Choroid plexus epithelial cell (primary cell): ENCODE measurements around the gene CLEC18A.

Experiments
- DNase-seq: peaks from one replicate; pipeline ENCODE4 v3.0.0-alpha.2; 2010; ENCODE audit warnings: low read depth
- H3K4me3 ChIP-seq: 2 replicates; pipeline ENCODE4 v1.5.1; 2011; ENCODE audit warnings: low read depth, mild to moderate bottlenecking, control low read depth, low read length, moderate library complexity
- CTCF ChIP-seq: conservative IDR thresholded peaks from 2 replicates; pipeline ENCODE4 v1.5.1; 2011; ENCODE audit warnings: low read depth, mild to moderate bottlenecking, control low read depth, inconsistent platforms, low read length, moderate library complexity

Gene CLEC18A

GRCh38 chr16:69929480-69929879 lies 21.7 kb upstream of the CLEC18A start:
- H3K4me3 ChIP-seq: no peak overlapping the region
- no peak for DNase-seq
- TF ChIP-seq CTCF: no peak

- TF ChIP-seq CTCF: peak; percentile 79
- no peak overlapping the region for H3K4me3 ChIP-seq
- peak; percentile 72 for DNase-seq
These were observed 20.9 kb upstream of the CLEC18A start for GRCh38 chr16:69930117-69930776.

DNA sequence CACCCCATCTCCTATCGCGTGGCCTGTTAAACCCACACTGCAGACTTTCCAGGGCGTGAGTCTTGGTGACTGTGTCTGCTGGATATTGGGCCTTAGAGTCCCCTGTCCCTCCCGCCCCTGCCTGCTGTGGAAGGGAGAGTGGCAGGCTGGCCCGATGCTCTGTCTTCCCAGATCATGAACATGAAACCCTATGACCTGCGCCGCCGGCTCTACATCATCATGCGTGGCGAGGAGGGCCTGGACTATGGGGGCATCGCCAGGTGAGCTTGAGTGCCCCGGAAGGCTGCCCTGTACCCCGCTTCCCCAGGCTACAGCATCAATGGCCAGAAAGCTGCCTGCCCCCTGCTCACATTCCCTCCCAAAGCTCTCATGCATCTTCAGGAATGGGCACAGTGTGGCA lies 19.5 kb upstream of the CLEC18A start:
- no peak overlapping the region for H3K4me3 ChIP-seq
- TF ChIP-seq CTCF: no peak
- no peak for DNase-seq

- no peak overlapping the region for H3K4me3 ChIP-seq
- TF ChIP-seq CTCF: no peak
- no peak for DNase-seq
These were observed 18.9 kb upstream of the CLEC18A start for GRCh38 chr16:69932228-69932627.

GRCh38 chr16:69932691-69933392 lies 18.3 kb upstream of the CLEC18A start:
- DNase-seq: no peak
- H3K4me3 ChIP-seq: no peak overlapping the region
- no peak for TF ChIP-seq CTCF

DNA sequence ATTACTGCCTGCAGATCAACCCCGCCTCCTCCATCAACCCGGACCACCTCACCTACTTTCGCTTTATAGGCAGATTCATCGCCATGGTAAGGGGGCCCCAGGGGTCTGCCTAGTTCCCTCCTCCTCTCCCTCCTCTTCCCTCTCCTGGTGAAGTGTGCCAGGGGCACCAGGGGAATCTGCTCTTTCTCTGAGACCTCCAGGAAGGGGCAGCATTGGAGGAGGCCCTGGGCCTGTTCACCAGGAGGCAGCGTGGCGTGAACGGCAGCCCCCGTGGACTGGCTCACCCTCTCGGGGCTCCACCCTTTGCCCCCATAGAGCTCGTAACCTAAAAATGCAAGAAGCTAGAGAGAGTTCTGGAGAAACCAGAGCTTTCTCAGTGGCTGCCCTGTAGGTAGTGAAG lies 17.1 kb upstream of the CLEC18A start:
- no peak for TF ChIP-seq CTCF
- DNase-seq: no peak
- H3K4me3 ChIP-seq: no peak overlapping the region

- DNase-seq: no peak
- TF ChIP-seq CTCF: no peak
- no peak overlapping the region for H3K4me3 ChIP-seq
These were observed 16.4 kb upstream of the CLEC18A start for GRCh38 chr16:69934751-69935150.
